ENCODE results near the gene PRLHR. TPM values are rescaled to one million over a fixed set of nuclear protein-coding genes. Genes with fewer than 3 reads are reported as not detected.

Gene PRLHR
- total and polyA plus RNA-seq, 2 donors (not counting 1 experiment from before 2014, with no cell fraction given) = not detected

DNA sequence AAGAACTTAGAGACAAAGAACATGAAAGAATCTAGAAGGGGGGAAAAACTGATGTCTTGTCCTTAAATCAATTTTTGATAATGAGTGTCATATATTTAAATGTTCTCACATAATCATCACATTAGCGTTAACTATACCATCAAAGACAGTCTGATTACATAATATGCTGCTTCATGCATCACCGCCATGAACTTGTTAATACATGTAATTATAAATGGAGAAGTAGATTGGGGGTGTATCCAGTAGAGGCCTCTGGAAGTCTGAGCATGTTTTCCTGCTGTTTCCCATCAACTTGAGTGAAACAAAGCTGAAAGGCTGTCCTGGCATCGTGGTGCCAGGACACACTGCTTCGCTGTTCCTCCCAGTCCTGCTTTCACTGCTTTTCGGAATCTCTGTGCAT, 48.2 kb downstream of the PRLHR start:
- no peak overlapping the region for H3K9ac ChIP-seq (ENCODE audit: insufficient read depth, low read length)
- H3K4me3 ChIP-seq (replicated peaks in 1 of 4; ENCODE audit: control extremely low read depth in 1 of 4, insufficient read depth in 1 of 4, low read depth in 3 of 4, low read length in 4 of 4) = no peak overlapping the region
- DNase-seq (ENCODE audit: low read depth in 2 of 2) = no peak
- no peaks in the 10 kb centered on the region for H3K27me3 ChIP-seq (ENCODE audit: control insufficient read depth, insufficient read depth, low read length)
- H3K4me2 ChIP-seq (ENCODE audit: extremely low read depth, insufficient read depth, low read length) = no peak overlapping the region
- H4K20me1 ChIP-seq (ENCODE audit: control insufficient read depth, extremely low read depth, insufficient read depth, low read length) = no peaks in the 10 kb centered on the region
- H3K4me1 ChIP-seq (ENCODE audit: control insufficient read depth, extremely low read depth, insufficient read depth, low read length) = no peaks in the 10 kb centered on the region
- H3K9me3 ChIP-seq (ENCODE audit: control insufficient read depth, insufficient read depth, low read depth, low read length) = no peaks in the 10 kb centered on the region
- TF ChIP-seq EZH2 (IDR thresholded peaks at IDR 0.05; ENCODE audit: low read length, missing control alignments) = no peak
- TF ChIP-seq, protein P1, sequence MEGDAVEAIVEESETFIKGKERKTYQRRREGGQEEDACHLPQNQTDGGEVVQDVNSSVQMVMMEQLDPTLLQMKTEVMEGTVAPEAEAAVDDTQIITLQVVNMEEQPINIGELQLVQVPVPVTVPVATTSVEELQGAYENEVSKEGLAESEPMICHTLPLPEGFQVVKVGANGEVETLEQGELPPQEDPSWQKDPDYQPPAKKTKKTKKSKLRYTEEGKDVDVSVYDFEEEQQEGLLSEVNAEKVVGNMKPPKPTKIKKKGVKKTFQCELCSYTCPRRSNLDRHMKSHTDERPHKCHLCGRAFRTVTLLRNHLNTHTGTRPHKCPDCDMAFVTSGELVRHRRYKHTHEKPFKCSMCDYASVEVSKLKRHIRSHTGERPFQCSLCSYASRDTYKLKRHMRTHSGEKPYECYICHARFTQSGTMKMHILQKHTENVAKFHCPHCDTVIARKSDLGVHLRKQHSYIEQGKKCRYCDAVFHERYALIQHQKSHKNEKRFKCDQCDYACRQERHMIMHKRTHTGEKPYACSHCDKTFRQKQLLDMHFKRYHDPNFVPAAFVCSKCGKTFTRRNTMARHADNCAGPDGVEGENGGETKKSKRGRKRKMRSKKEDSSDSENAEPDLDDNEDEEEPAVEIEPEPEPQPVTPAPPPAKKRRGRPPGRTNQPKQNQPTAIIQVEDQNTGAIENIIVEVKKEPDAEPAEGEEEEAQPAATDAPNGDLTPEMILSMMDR (conservative IDR thresholded peaks at IDR 0.05 in 1 of 2, IDR thresholded peaks at IDR 0.05 in 1 of 2; ENCODE audit: low read depth in 1 of 2, low read length in 2 of 2) = no peak
- no peak overlapping the region for H3K27ac ChIP-seq (ENCODE audit: insufficient read depth, low read length)
- H2AFZ ChIP-seq (ENCODE audit: low read length) = no peak overlapping the region
- H3K79me2 ChIP-seq (ENCODE audit: control insufficient read depth, insufficient read depth, low read length) = no peaks in the 10 kb centered on the region
- no peaks in the 10 kb centered on the region for H3K36me3 ChIP-seq (ENCODE audit: control insufficient read depth, insufficient read depth, low read length)

DNA sequence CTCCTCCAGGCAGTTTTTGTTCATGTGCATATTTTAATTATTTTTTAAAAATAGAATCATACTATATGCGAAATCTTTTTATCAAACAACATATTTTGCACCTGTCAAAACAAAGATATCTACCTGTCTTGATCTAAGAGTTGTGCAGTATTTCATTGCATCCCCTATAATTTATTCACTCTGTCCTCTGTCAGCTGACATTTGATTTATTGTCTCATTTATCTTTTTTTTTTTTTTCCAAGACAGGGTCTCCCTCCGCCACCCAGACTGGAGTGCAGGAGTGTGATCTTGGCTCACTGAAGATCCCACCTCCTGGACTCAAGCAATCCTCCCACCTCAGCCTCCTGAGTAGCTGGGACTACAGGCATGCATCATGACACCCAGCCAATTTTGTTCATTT, 49.0 kb downstream of the PRLHR start:
- H3K4me1 ChIP-seq (ENCODE audit: control insufficient read depth, extremely low read depth, insufficient read depth, low read length) = no peaks in the 10 kb centered on the region
- H3K9ac ChIP-seq (ENCODE audit: insufficient read depth, low read length) = no peak overlapping the region
- no peaks in the 10 kb centered on the region for H4K20me1 ChIP-seq (ENCODE audit: control insufficient read depth, extremely low read depth, insufficient read depth, low read length)
- DNase-seq (ENCODE audit: low read depth in 2 of 2) = no peak
- H3K4me2 ChIP-seq (ENCODE audit: extremely low read depth, insufficient read depth, low read length) = no peak overlapping the region
- no peaks in the 10 kb centered on the region for H3K27me3 ChIP-seq (ENCODE audit: control insufficient read depth, insufficient read depth, low read length)
- H3K9me3 ChIP-seq (ENCODE audit: control insufficient read depth, insufficient read depth, low read depth, low read length) = no peaks in the 10 kb centered on the region
- no peak overlapping the region for H3K27ac ChIP-seq (ENCODE audit: insufficient read depth, low read length)
- no peak overlapping the region for H3K4me3 ChIP-seq (replicated peaks in 1 of 4; ENCODE audit: control extremely low read depth in 1 of 4, insufficient read depth in 1 of 4, low read depth in 3 of 4, low read length in 4 of 4)
- H3K36me3 ChIP-seq (ENCODE audit: control insufficient read depth, insufficient read depth, low read length) = no peaks in the 10 kb centered on the region
- TF ChIP-seq, protein P1 (conservative IDR thresholded peaks at IDR 0.05 in 1 of 2, IDR thresholded peaks at IDR 0.05 in 1 of 2; ENCODE audit: low read depth in 1 of 2, low read length in 2 of 2) = no peak
- TF ChIP-seq EZH2 (IDR thresholded peaks at IDR 0.05; ENCODE audit: low read length, missing control alignments) = no peak
- no peaks in the 10 kb centered on the region for H3K79me2 ChIP-seq (ENCODE audit: control insufficient read depth, insufficient read depth, low read length)
- no peak overlapping the region for H2AFZ ChIP-seq (ENCODE audit: low read length)

DNA sequence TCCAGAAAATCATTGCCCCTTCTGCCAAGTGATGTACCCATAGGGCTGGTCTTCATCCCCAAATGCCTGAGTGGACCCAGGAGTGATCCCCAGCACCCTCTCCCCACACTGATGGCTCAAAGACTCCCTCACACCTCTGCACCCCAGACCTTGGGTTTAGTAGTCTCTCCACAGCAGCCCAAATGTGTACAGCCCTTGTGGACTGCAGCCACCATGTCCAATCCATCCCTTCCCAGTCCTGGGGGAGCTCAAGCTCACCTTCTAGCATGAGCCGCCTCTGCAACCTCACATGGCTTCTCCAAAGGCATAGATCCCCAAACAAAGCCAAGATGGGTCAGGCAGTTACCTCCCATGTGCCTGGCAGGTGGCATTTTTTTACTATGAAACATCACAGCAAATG, 50.1 kb downstream of the PRLHR start:
- TF ChIP-seq EZH2 (IDR thresholded peaks at IDR 0.05; ENCODE audit: low read length, missing control alignments) = no peak
- H3K27me3 ChIP-seq (ENCODE audit: control insufficient read depth, insufficient read depth, low read length) = no peaks in the 10 kb centered on the region
- no peak overlapping the region for H3K27ac ChIP-seq (ENCODE audit: insufficient read depth, low read length)
- no peaks in the 10 kb centered on the region for H3K79me2 ChIP-seq (ENCODE audit: control insufficient read depth, insufficient read depth, low read length)
- no peak overlapping the region for H2AFZ ChIP-seq (ENCODE audit: low read length)
- H3K9ac ChIP-seq (ENCODE audit: insufficient read depth, low read length) = no peak overlapping the region
- H3K4me3 ChIP-seq (replicated peaks in 1 of 4; ENCODE audit: control extremely low read depth in 1 of 4, insufficient read depth in 1 of 4, low read depth in 3 of 4, low read length in 4 of 4) = no peak overlapping the region
- no peaks in the 10 kb centered on the region for H3K9me3 ChIP-seq (ENCODE audit: control insufficient read depth, insufficient read depth, low read depth, low read length)
- DNase-seq (ENCODE audit: low read depth in 2 of 2) = no peak
- no peak overlapping the region for H3K4me2 ChIP-seq (ENCODE audit: extremely low read depth, insufficient read depth, low read length)
- H3K4me1 ChIP-seq (ENCODE audit: control insufficient read depth, extremely low read depth, insufficient read depth, low read length) = no peaks in the 10 kb centered on the region
- H4K20me1 ChIP-seq (ENCODE audit: control insufficient read depth, extremely low read depth, insufficient read depth, low read length) = no peaks in the 10 kb centered on the region
- H3K36me3 ChIP-seq (ENCODE audit: control insufficient read depth, insufficient read depth, low read length) = no peaks in the 10 kb centered on the region

Data from fibroblast of lung (primary cell).